PC-3 (cell line): ENCODE results near the gene RNF123. TPM values are rescaled to one million over a fixed set of nuclear protein-coding genes. Genes with fewer than 3 reads are reported as not detected.

Experiments
- ATAC-seq: fragments of 200-7000 bp; cut with Tn5 transposase; 2 replicates; pipeline ENCODE4 v1.9.1; 2020; ENCODE audit warnings: mild to moderate bottlenecking, moderate library complexity
- BruUV-seq: library from RNA; stranded (reverse); fragments of 400-500 nt; replicated peaks from 2 replicates; lab custom pipeline; 2021; lab: Mats Ljungman, UMichigan
- CTCF ChIA-PET: fragments of 300-600 bp; sonication (Branson Sonifier 250); formaldehyde crosslinking; loops from one replicate; lab custom pipeline; 2022; ENCODE audit warnings: antibody characterized with exemption; lab: Charles Lee
- POLR2A ChIA-PET: fragments of 300-600 bp; sonication (Branson Sonifier 250); formaldehyde crosslinking; loops from one replicate; lab custom pipeline; 2022; ENCODE audit warnings: antibody characterized with exemption; ENCODE audit not compliant: unreplicated experiment; lab: Charles Lee
- DNase-seq: peaks from one replicate; pipeline ENCODE4 v3.0.0-alpha.2; 2015
- H2AFZ ChIP-seq: fragments of 300-600 bp; sonication (generic); 2 replicates; pipeline ENCODE4 v1.6.0; 2016; ENCODE audit warnings: antibody characterized with exemption, low read length
- H3F3A ChIP-seq: fragments of 300-600 bp; sonication (generic); one replicate; pipeline ENCODE4 v1.6.0; 2017; ENCODE audit warnings: antibody characterized with exemption, low read length, control low read depth, mild to moderate bottlenecking; ENCODE audit not compliant: unreplicated experiment
- H3K27ac ChIP-seq: fragments of 300-600 bp; sonication (generic); 2 replicates; pipeline ENCODE4 v1.5.1; 2016; ENCODE audit warnings: mild to moderate bottlenecking, low read length
- H3K27me3 ChIP-seq: fragments of 300-600 bp; sonication (generic); 2 replicates; pipeline ENCODE4 v1.6.1; 2016; ENCODE audit warnings: low read length, mixed read lengths
- H3K36me3 ChIP-seq: fragments of 300-600 bp; sonication (generic); 2 replicates; pipeline ENCODE4 v1.6.1; 2016; ENCODE audit warnings: low read depth, mixed run types, low read length, mixed read lengths
- H3K4me1 ChIP-seq: fragments of 300-600 bp; sonication (generic); 2 replicates; pipeline ENCODE4 v1.5.1; 2016; ENCODE audit warnings: low read length; ENCODE audit not compliant: insufficient read depth
- H3K4me2 ChIP-seq: fragments of 300-600 bp; sonication (generic); 2 replicates; pipeline ENCODE4 v1.6.0; 2016; ENCODE audit warnings: low read length
- H3K4me3 ChIP-seq: fragments of 300-600 bp; sonication (generic); 2 replicates; pipeline ENCODE4 v1.5.1; 2016; ENCODE audit warnings: mild to moderate bottlenecking, low read length, mixed read lengths
- H3K79me2 ChIP-seq: fragments of 300-600 bp; sonication (generic); 2 replicates; pipeline ENCODE4 v1.6.1; 2017; ENCODE audit warnings: low read length, mixed read lengths
- H3K9ac ChIP-seq: fragments of 300-600 bp; sonication (generic); 2 replicates; pipeline ENCODE4 v1.6.0; 2016; ENCODE audit warnings: mild to moderate bottlenecking, low read length
- H3K9me2 ChIP-seq: fragments of 300-600 bp; sonication (generic); replicated peaks from 2 replicates; pipeline ENCODE4 v1.6.1; 2016; ENCODE audit warnings: mixed run types, low read length, mixed read lengths
- H3K9me3 ChIP-seq: fragments of 300-600 bp; sonication (generic); 2 replicates; pipeline ENCODE4 v1.6.1; 2016; ENCODE audit warnings: low read length, mixed read lengths
- H4K20me1 ChIP-seq: fragments of 300-600 bp; sonication (generic); 2 replicates; pipeline ENCODE4 v1.6.1; 2016; ENCODE audit warnings: low read length, mixed read lengths
- CTCF ChIP-seq: fragments of 300-600 bp; sonication (generic); conservative IDR thresholded peaks from 2 replicates; pipeline ENCODE4 v1.5.1; 2017; ENCODE audit warnings: antibody characterized with exemption, low read depth, mild to moderate bottlenecking, low read length
- EZH2 ChIP-seq: fragments of 300-600 bp; sonication (generic); IDR thresholded peaks from one replicate; pipeline ENCODE4 v1.6.1; 2017; ENCODE audit warnings: antibody characterized with exemption, mild to moderate bottlenecking, low read length; ENCODE audit not compliant: unreplicated experiment
- EZH2phosphoT487 ChIP-seq: fragments of 300-600 bp; sonication (generic); IDR thresholded peaks from 2 replicates; pipeline ENCODE4 v1.6.1; 2018; ENCODE audit warnings: mild to moderate bottlenecking, antibody characterized with exemption, low read length, borderline replicate concordance
- intact Hi-C: fragments of 100-400 bp; cut with micrococcal nuclease; formaldehyde crosslinking; loops from 2 replicates; pipeline ENCODE4 v1.9.0; 2023
- total RNA-seq: library from RNA; depleted of rRNA; stranded (reverse); fragments of >200 nt; gene quantifications from 2 replicates; pipeline ENCODE4 v1.2.3, GENCODE V29; 2014

RNF123 gene
- total RNA-seq, 1 experiment from 2014 or later: 38.6 TPM

- Histone ChIP-seq H3K36me3 (no peaks in the 10 kb centered on the region), H3K79me2 (no peaks in the 10 kb centered on the region), H3K27me3 (no peaks in the 10 kb centered on the region), H4K20me1 (no peaks in the 10 kb centered on the region), H3K27ac (no peak overlapping the region), H2AFZ (no peak overlapping the region), H3K4me1 (peaks cover 5% of the 10 kb centered on the region; the same call in 1 of the 2 replicates), H3F3A (no peaks in the 10 kb centered on the region), H3K9me3 (no peaks in the 10 kb centered on the region), H3K9me2 (no peaks in the 10 kb centered on the region), H3K4me2 (no peak overlapping the region), H3K9ac (no peak overlapping the region), H3K4me3 (no peak overlapping the region)
- ATAC-seq (no peak), DNase-seq (no peak)
- intact Hi-C loops: no loop called here
- BruUV-seq: no TSS peak
- POLR2A ChIA-PET: no interaction called here
- TF ChIP-seq CTCF (no peak), EZH2 (no peak), EZH2phosphoT487 (no peak)
- CTCF ChIA-PET: no interaction called here
Measured at GRCh38 chr3:49649576-49649975, 39.8 kb upstream of the RNF123 start.

- Histone ChIP-seq H3K9me3 (no peaks in the 10 kb centered on the region), H3K27me3 (no peaks in the 10 kb centered on the region), H3K4me3 (no peak overlapping the region), H3K27ac (no peak overlapping the region), H4K20me1 (no peaks in the 10 kb centered on the region), H3K9ac (no peak overlapping the region), H3K36me3 (no peaks in the 10 kb centered on the region), H3K4me1 (peaks cover 5% of the 10 kb centered on the region; the same call in 1 of the 2 replicates), H3K9me2 (no peaks in the 10 kb centered on the region), H3K4me2 (no peak overlapping the region), H2AFZ (no peak overlapping the region), H3F3A (no peaks in the 10 kb centered on the region), H3K79me2 (no peaks in the 10 kb centered on the region)
- no peak for ATAC-seq
- no peak for DNase-seq
- CTCF ChIA-PET: no interaction called here
- no peak for TF ChIP-seq CTCF
- TF ChIP-seq EZH2phosphoT487: no peak
- TF ChIP-seq EZH2: no peak
- no TSS peak for BruUV-seq
- POLR2A ChIA-PET: no interaction called here
- intact Hi-C loops: no loop called here
Measured at GRCh38 chr3:49650177-49650576, 39.2 kb upstream of the RNF123 start.

- Histone ChIP-seq H3K36me3 (no peaks in the 10 kb centered on the region), H3K9me2 (no peaks in the 10 kb centered on the region), H3K4me3 (no peak overlapping the region), H3K9ac (no peak overlapping the region), H4K20me1 (no peaks in the 10 kb centered on the region), H3K4me1 (peaks cover 5% of the 10 kb centered on the region; the same call in 1 of the 2 replicates), H2AFZ (no peak overlapping the region), H3K9me3 (no peaks in the 10 kb centered on the region), H3F3A (no peaks in the 10 kb centered on the region), H3K27me3 (no peaks in the 10 kb centered on the region), H3K4me2 (no peak overlapping the region), H3K27ac (no peak overlapping the region), H3K79me2 (no peaks in the 10 kb centered on the region)
- intact Hi-C loops: no loop called here
- BruUV-seq: no TSS peak
- CTCF ChIA-PET: no interaction called here
- ATAC-seq: no peak
- TF ChIP-seq EZH2phosphoT487 (no peak), EZH2 (no peak), CTCF (no peak)
- POLR2A ChIA-PET: no interaction called here
- DNase-seq: no peak
Measured at GRCh38 chr3:49650637-49651036, 38.7 kb upstream of the RNF123 start.
